GM18861 (cell line): ENCODE data around the gene GALNT17.

ENCODE experiments used
- ATAC-seq: cut with Tn5 transposase; IDR thresholded peaks from one replicate; pipeline ENCODE4 v1.9.1; 2021; ENCODE audit not compliant: unreplicated experiment

GALNT17 gene

GRCh38 chr7:71657386-71657785 is 525.4 kb downstream of the GALNT17 start:
- no peak for ATAC-seq

- no peak for ATAC-seq
Measured at GRCh38 chr7:71659622-71660021, 527.7 kb downstream of the GALNT17 start.

GRCh38 chr7:71661671-71662224 is 529.8 kb downstream of the GALNT17 start:
- no peak for ATAC-seq

GRCh38 chr7:71665716-71666115 is 533.8 kb downstream of the GALNT17 start:
- ATAC-seq, result no peak

- no peak for ATAC-seq
Measured at GRCh38 chr7:71668572-71668971, 536.6 kb downstream of the GALNT17 start.

GRCh38 chr7:71679480-71679879 is 547.5 kb downstream of the GALNT17 start:
- no peak for ATAC-seq

- no peak for ATAC-seq
Measured at GRCh38 chr7:71682181-71682580, 550.2 kb downstream of the GALNT17 start.

GRCh38 chr7:71682841-71683781 is 551.2 kb downstream of the GALNT17 start:
- ATAC-seq, result no peak

- no peak for ATAC-seq
Measured at GRCh38 chr7:71687286-71687685, 555.3 kb downstream of the GALNT17 start.

- ATAC-seq, result no peak
Measured at GRCh38 chr7:71687831-71688599, 556.1 kb downstream of the GALNT17 start.

- no peak for ATAC-seq
Measured at GRCh38 chr7:71691538-71691937, 559.6 kb downstream of the GALNT17 start.

- no peak for ATAC-seq
Measured at GRCh38 chr7:71694665-71695064, 562.7 kb downstream of the GALNT17 start.

- no peak for ATAC-seq
Measured at GRCh38 chr7:71695186-71695585, 563.2 kb downstream of the GALNT17 start.

- ATAC-seq, result no peak
Measured at GRCh38 chr7:71696511-71696910, 564.6 kb downstream of the GALNT17 start.

GRCh38 chr7:71697400-71697799 is 565.5 kb downstream of the GALNT17 start:
- ATAC-seq, result no peak

- no peak for ATAC-seq
Measured at GRCh38 chr7:71705217-71705616, 573.3 kb downstream of the GALNT17 start.

GRCh38 chr7:71705901-71706596 is 574.1 kb downstream of the GALNT17 start:
- no peak for ATAC-seq

GRCh38 chr7:71706597-71706975 is 574.6 kb downstream of the GALNT17 start:
- no peak for ATAC-seq

- ATAC-seq, result no peak
Measured at GRCh38 chr7:71707041-71707440, 575.1 kb downstream of the GALNT17 start.

GRCh38 chr7:71708710-71709109 is 576.8 kb downstream of the GALNT17 start:
- ATAC-seq, result no peak

GRCh38 chr7:71710442-71710841 is 578.5 kb downstream of the GALNT17 start:
- ATAC-seq, result no peak
